Measurements from ENCODE around the gene MSANTD1.

The MSANTD1 gene

GRCh38 chr4:3215733-3216132 lies 33.2 kb upstream of the MSANTD1 start:
- DNase-seq (ENCODE audit: insufficient read length, low spot score) (no peak), FAIRE-seq (no peak)

- DNase-seq (ENCODE audit: insufficient read length, low spot score) (no peak), FAIRE-seq (no peak)
These were observed 31.7 kb upstream of the MSANTD1 start for GRCh38 chr4:3217266-3217665.

GRCh38 chr4:3217771-3218170 lies 31.2 kb upstream of the MSANTD1 start:
- DNase-seq (ENCODE audit: insufficient read length, low spot score) (no peak), FAIRE-seq (no peak)

GRCh38 chr4:3218824-3219760 lies 29.9 kb upstream of the MSANTD1 start:
- FAIRE-seq: no peak

GRCh38 chr4:3219761-3220475 lies 29.0 kb upstream of the MSANTD1 start:
- FAIRE-seq: no peak
- DNase-seq (ENCODE audit: insufficient read length, low spot score): no peak

More at GRCh38 chr4:3218824-3219760, 29.9 kb upstream of the MSANTD1 start:
- DNase-seq (ENCODE audit: insufficient read length, low spot score): no peak

GRCh38 chr4:3220476-3221183 lies 28.3 kb upstream of the MSANTD1 start:
- FAIRE-seq (no peak), DNase-seq (ENCODE audit: insufficient read length, low spot score) (no peak)

GRCh38 chr4:3221184-3221494 lies 27.8 kb upstream of the MSANTD1 start:
- FAIRE-seq: no peak
- no peak for DNase-seq (ENCODE audit: insufficient read length, low spot score)

- DNase-seq (ENCODE audit: insufficient read length, low spot score) (no peak), FAIRE-seq (no peak)
These were observed 27.0 kb upstream of the MSANTD1 start for GRCh38 chr4:3221996-3222395.

- DNase-seq (ENCODE audit: insufficient read length, low spot score) (no peak), FAIRE-seq (no peak)
These were observed 25.6 kb upstream of the MSANTD1 start for GRCh38 chr4:3223346-3223745.

- no peak for FAIRE-seq
- DNase-seq (ENCODE audit: insufficient read length, low spot score): no peak
These were observed 24.8 kb upstream of the MSANTD1 start for GRCh38 chr4:3223956-3224748.

GRCh38 chr4:3225071-3225850 lies 23.7 kb upstream of the MSANTD1 start:
- DNase-seq (ENCODE audit: insufficient read length, low spot score) (no peak), FAIRE-seq (no peak)

GRCh38 chr4:3225936-3226335 lies 23.0 kb upstream of the MSANTD1 start:
- FAIRE-seq (no peak), DNase-seq (ENCODE audit: insufficient read length, low spot score) (no peak)

- FAIRE-seq: no peak
- DNase-seq (ENCODE audit: insufficient read length, low spot score): no peak
These were observed 22.5 kb upstream of the MSANTD1 start for GRCh38 chr4:3226467-3226866.

GRCh38 chr4:3226944-3227343 lies 22.0 kb upstream of the MSANTD1 start:
- DNase-seq (ENCODE audit: insufficient read length, low spot score) (no peak), FAIRE-seq (no peak)

- FAIRE-seq (no peak), DNase-seq (ENCODE audit: insufficient read length, low spot score) (no peak)
These were observed 20.9 kb upstream of the MSANTD1 start for GRCh38 chr4:3227878-3228675.

GRCh38 chr4:3228881-3229280 lies 20.1 kb upstream of the MSANTD1 start:
- DNase-seq (ENCODE audit: insufficient read length, low spot score) (no peak), FAIRE-seq (no peak)

- no peak for DNase-seq (ENCODE audit: insufficient read length, low spot score)
- FAIRE-seq: no peak
These were observed 19.6 kb upstream of the MSANTD1 start for GRCh38 chr4:3229328-3229727.

GRCh38 chr4:3229964-3230363 lies 19.0 kb upstream of the MSANTD1 start:
- FAIRE-seq: no peak

GRCh38 chr4:3231471-3231870 lies 17.5 kb upstream of the MSANTD1 start:
- FAIRE-seq: no peak
- no peak for DNase-seq (ENCODE audit: insufficient read length, low spot score)

More at GRCh38 chr4:3229964-3230363, 19.0 kb upstream of the MSANTD1 start:
- DNase-seq (ENCODE audit: insufficient read length, low spot score): no peak
